ENCODE measurements around the gene RNU1-3.
"Not testable (repeated sequence)": the region's sequence is repeated elsewhere in the genome, so short reads cannot be mapped to it uniquely, and the experiment has no call there.

RNU1-3 gene

DNA sequence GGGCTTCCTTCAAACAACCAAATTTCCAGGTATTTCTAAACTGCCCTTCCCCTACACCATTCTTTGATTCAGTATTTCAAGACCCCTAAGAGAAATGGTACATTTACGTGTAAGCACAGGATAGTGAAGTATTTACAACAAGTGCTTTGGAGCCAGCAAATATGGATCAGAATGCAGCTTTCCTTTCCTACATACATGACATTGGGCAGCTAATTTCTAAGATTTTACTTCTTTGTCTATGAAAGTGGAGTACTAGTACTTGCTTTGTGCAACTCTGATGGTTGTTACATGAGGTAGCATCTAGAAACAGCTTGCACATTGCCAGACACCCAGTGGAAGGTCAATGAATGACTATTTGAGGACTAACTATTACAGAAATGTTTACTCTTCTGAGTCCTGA, 15.2 kb downstream of the RNU1-3 start:
- H3K9ac ChIP-seq (ENCODE audit: low read length in 5 of 5); H3K36me3 ChIP-seq (ENCODE audit: control insufficient read depth in 5 of 5, insufficient read depth in 5 of 5, low read length in 5 of 5); H3K27ac ChIP-seq (ENCODE audit: low read depth, low read length); H3K27me3 ChIP-seq (ENCODE audit: control insufficient read depth in 5 of 5, insufficient read depth in 4 of 5, low read length in 5 of 5); H3K4me3 ChIP-seq (ENCODE audit: low read depth in 1 of 5, low read length in 5 of 5); H3K9me3 ChIP-seq (ENCODE audit: control insufficient read depth in 5 of 5, low read length in 5 of 5); H3K4me1 ChIP-seq (ENCODE audit: control insufficient read depth in 5 of 5, insufficient read depth in 5 of 5, low read length in 5 of 5): not testable (repeated sequence)

DNA sequence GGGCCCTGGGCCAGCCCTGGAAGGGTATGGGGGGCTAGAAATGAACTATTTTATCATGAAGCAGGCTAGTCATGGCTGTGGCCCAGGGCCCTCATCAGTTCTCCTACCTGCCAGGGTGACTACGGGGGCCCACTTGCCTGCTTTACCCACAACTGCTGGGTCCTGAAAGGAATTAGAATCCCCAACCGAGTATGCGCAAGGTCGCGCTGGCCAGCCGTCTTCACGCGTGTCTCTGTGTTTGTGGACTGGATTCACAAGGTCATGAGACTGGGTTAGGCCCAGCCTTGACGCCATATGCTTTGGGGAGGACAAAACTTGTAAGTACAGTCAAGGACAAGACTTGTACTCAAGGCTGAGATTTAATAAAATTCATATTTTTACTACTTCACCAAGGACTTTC, 16.8 kb downstream of the RNU1-3 start:
- peaks cover 0 to 12% (median 6%) of the 10 kb centered on the region in 5 donors for H3K27me3 ChIP-seq (ENCODE audit: control insufficient read depth in 5 of 5, insufficient read depth in 4 of 5, low read length in 5 of 5)
- H3K27ac ChIP-seq (ENCODE audit: low read depth, low read length), result not testable (repeated sequence)

DNA sequence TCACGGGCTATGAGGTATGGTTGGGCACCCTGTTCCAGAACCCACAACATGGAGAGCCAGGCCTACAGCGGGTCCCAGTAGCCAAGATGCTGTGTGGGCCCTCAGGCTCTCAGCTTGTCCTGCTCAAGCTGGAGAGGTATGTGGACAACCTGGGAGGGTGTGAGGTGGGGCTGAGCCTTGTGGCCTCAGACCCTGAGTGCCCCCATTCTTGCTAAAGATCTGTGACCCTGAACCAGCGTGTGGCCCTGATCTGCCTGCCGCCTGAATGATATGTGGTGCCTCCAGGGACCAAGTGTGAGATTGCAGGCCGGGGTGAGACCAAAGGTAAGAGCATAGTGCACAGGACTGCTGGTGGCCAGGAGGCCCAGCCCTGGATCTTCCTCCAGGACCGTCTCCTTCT, 17.4 kb downstream of the RNU1-3 start:
- not testable (repeated sequence) for H3K9ac ChIP-seq (ENCODE audit: low read length in 5 of 5); H3K36me3 ChIP-seq (ENCODE audit: control insufficient read depth in 5 of 5, insufficient read depth in 5 of 5, low read length in 5 of 5); H3K9me3 ChIP-seq (ENCODE audit: control insufficient read depth in 5 of 5, low read length in 5 of 5); H3K27ac ChIP-seq (ENCODE audit: low read depth, low read length); H3K4me3 ChIP-seq (ENCODE audit: low read depth in 1 of 5, low read length in 5 of 5)
- Histone ChIP-seq H3K27me3 (ENCODE audit: control insufficient read depth in 5 of 5, insufficient read depth in 4 of 5, low read length in 5 of 5) (peaks cover 0 to 12% (median 6%) of the 10 kb centered on the region in 5 donors), H3K4me1 (ENCODE audit: control insufficient read depth in 5 of 5, insufficient read depth in 5 of 5, low read length in 5 of 5) (peaks cover 5 to 17% (median 8%) of the 10 kb centered on the region in 5 donors)

More for the DNA sequence above, 16.8 kb downstream of the RNU1-3 start:
- not testable (repeated sequence) for H3K4me3 ChIP-seq (ENCODE audit: low read depth in 1 of 5, low read length in 5 of 5); H3K9me3 ChIP-seq (ENCODE audit: control insufficient read depth in 5 of 5, low read length in 5 of 5); H3K36me3 ChIP-seq (ENCODE audit: control insufficient read depth in 5 of 5, insufficient read depth in 5 of 5, low read length in 5 of 5)
- Histone ChIP-seq H3K9ac (ENCODE audit: low read length in 5 of 5) (peak overlapping the region in 1 of 5 donors; percentile 30), H3K4me1 (ENCODE audit: control insufficient read depth in 5 of 5, insufficient read depth in 5 of 5, low read length in 5 of 5) (peaks cover 1 to 11% (median 3%) of the 10 kb centered on the region in 5 donors)

DNA sequence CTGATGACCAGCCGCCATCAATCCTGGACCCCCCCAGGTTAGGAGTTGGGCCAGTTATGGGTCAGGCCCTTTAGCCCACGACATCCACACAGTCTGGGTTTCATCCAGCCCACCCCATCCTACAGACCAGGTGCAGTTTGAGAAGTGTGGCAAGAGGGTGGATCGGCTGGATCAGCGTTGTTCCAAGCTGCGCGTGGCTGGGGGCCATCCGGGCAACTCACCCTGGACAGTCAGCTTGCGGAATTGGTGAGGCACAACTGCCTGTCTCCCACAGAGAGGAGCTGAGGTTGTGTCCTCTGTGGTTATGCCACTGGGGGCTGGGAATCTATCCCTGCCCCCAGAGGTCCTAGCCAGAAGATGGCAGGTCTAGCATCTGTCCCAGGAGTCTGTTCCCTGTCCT, 18.0 kb downstream of the RNU1-3 start:
- H3K4me1 ChIP-seq (ENCODE audit: control insufficient read depth in 5 of 5, insufficient read depth in 5 of 5, low read length in 5 of 5), result peaks cover 8 to 23% (median 15%) of the 10 kb centered on the region in 5 donors
- not testable (repeated sequence) for H3K36me3 ChIP-seq (ENCODE audit: control insufficient read depth in 5 of 5, insufficient read depth in 5 of 5, low read length in 5 of 5); H3K4me3 ChIP-seq (ENCODE audit: low read depth in 1 of 5, low read length in 5 of 5); H3K9ac ChIP-seq (ENCODE audit: low read length in 5 of 5); H3K9me3 ChIP-seq (ENCODE audit: control insufficient read depth in 5 of 5, low read length in 5 of 5); H3K27ac ChIP-seq (ENCODE audit: low read depth, low read length)
- peaks cover 0 to 12% (median 6%) of the 10 kb centered on the region in 5 donors for H3K27me3 ChIP-seq (ENCODE audit: control insufficient read depth in 5 of 5, insufficient read depth in 4 of 5, low read length in 5 of 5)

DNA sequence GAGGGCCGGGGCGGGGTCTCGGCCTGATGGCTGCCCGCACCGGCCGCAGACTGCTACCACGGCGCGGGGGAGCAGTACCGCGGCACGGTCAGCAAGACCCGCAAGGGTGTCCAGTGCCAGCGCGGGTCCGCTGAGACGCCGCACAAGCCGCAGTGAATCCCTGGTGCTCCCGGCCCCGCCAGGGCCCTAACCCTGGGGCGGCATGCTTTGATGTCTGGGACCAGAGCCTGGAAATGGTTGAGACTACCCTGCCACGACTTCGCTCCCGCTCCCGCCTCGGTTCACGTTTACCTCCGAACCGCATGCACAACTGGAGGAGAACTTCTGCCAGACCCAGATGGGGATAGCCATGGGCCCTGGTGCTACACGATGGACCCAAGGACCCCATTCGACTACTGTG, 18.5 kb downstream of the RNU1-3 start:
- H3K27ac ChIP-seq (ENCODE audit: low read depth, low read length); H3K9ac ChIP-seq (ENCODE audit: low read length in 5 of 5); H3K9me3 ChIP-seq (ENCODE audit: control insufficient read depth in 5 of 5, low read length in 5 of 5); H3K4me3 ChIP-seq (ENCODE audit: low read depth in 1 of 5, low read length in 5 of 5); H3K36me3 ChIP-seq (ENCODE audit: control insufficient read depth in 5 of 5, insufficient read depth in 5 of 5, low read length in 5 of 5): not testable (repeated sequence)
- Histone ChIP-seq H3K27me3 (ENCODE audit: control insufficient read depth in 5 of 5, insufficient read depth in 4 of 5, low read length in 5 of 5) (peaks cover 0 to 12% (median 6%) of the 10 kb centered on the region in 5 donors), H3K4me1 (ENCODE audit: control insufficient read depth in 5 of 5, insufficient read depth in 5 of 5, low read length in 5 of 5) (peaks cover 10 to 29% (median 20%) of the 10 kb centered on the region in 5 donors)

DNA sequence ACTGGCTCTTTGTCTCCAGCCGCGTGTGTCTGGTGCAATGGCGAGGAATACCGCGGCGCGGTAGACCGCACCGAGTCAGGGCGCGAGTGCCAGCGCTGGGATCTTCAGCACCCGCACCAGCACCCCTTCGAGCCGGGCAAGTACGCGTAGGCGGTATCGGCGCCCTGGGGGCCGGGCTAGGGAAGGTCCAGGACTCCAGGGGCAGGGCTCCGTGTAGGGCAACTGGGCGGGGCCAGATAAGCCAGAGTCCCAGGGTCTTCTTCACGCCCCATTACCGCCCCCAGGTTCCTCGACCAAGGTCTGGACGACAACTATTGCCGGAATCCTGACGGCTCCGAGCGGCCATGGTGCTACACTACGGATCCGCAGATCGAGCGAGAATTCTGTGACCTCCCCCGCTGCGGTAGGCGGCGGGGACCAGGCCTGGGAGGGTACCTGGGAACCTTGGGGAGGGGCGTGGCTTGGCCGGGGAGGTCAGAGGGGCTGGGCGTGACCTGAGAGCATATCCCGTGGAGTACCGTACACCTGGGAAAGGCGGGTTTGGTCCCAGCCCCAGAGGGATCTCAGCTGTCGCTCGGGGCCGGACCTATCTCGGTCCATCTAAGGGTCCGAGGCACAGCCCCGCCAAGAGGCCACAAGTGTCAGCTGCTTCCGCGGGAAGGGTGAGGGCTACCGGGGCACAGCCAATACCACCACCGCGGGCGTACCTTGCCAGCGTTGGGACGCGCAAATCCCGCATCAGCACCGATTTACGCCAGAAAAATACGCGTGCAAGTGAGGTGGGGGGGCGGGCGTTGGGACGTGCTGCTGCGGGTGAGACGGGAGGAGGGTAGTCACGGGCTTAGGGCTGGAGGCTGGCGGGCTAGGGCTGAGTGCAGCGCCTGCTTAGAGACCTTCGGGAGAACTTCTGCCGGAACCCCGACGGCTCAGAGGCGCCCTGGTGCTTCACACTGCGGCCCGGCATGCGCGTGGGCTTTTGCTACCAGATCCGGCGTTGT, 19.3 kb downstream of the RNU1-3 start:
- not testable (repeated sequence) for H3K9me3 ChIP-seq (ENCODE audit: control insufficient read depth in 5 of 5, low read length in 5 of 5); H3K27ac ChIP-seq (ENCODE audit: low read depth, low read length); H3K9ac ChIP-seq (ENCODE audit: low read length in 5 of 5); H3K36me3 ChIP-seq (ENCODE audit: control insufficient read depth in 5 of 5, insufficient read depth in 5 of 5, low read length in 5 of 5)
- H3K27me3 ChIP-seq (ENCODE audit: control insufficient read depth in 5 of 5, insufficient read depth in 4 of 5, low read length in 5 of 5), result peaks cover 0 to 12% (median 6%) of the 10 kb centered on the region in 5 donors
- peak overlapping the region in 1 of 5 donors; percentile 36 for H3K4me3 ChIP-seq (ENCODE audit: low read depth in 1 of 5, low read length in 5 of 5)
- H3K4me1 ChIP-seq (ENCODE audit: control insufficient read depth in 5 of 5, insufficient read depth in 5 of 5, low read length in 5 of 5), result peaks cover 10 to 36% (median 28%) of the 10 kb centered on the region in 5 donors

DNA sequence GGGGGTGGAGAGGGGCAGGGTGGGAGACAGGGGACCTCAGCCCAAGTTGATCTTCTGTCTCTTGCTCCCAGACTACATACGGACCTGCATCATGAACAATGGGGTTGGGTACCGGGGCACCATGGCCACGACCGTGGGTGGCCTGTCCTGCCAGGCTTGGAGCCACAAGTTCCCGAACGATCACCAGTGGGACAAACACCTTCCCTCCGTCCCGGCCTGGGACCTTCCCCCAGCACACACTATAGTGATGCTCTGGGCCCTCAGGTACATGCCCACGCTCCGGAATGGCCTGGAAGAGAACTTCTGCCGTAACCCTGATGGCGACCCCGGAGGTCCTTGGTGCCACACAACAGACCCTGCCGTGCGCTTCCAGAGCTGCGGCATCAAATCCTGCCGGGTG, 20.0 kb downstream of the RNU1-3 start:
- not testable (repeated sequence) for H3K27ac ChIP-seq (ENCODE audit: low read depth, low read length); H3K36me3 ChIP-seq (ENCODE audit: control insufficient read depth in 5 of 5, insufficient read depth in 5 of 5, low read length in 5 of 5); H3K9ac ChIP-seq (ENCODE audit: low read length in 5 of 5); H3K9me3 ChIP-seq (ENCODE audit: control insufficient read depth in 5 of 5, low read length in 5 of 5); H3K4me3 ChIP-seq (ENCODE audit: low read depth in 1 of 5, low read length in 5 of 5)
- H3K27me3 ChIP-seq (ENCODE audit: control insufficient read depth in 5 of 5, insufficient read depth in 4 of 5, low read length in 5 of 5), result peaks cover 0 to 12% (median 6%) of the 10 kb centered on the region in 5 donors
- H3K4me1 ChIP-seq (ENCODE audit: control insufficient read depth in 5 of 5, insufficient read depth in 5 of 5, low read length in 5 of 5), result peaks cover 10 to 38% (median 30%) of the 10 kb centered on the region in 5 donors

DNA sequence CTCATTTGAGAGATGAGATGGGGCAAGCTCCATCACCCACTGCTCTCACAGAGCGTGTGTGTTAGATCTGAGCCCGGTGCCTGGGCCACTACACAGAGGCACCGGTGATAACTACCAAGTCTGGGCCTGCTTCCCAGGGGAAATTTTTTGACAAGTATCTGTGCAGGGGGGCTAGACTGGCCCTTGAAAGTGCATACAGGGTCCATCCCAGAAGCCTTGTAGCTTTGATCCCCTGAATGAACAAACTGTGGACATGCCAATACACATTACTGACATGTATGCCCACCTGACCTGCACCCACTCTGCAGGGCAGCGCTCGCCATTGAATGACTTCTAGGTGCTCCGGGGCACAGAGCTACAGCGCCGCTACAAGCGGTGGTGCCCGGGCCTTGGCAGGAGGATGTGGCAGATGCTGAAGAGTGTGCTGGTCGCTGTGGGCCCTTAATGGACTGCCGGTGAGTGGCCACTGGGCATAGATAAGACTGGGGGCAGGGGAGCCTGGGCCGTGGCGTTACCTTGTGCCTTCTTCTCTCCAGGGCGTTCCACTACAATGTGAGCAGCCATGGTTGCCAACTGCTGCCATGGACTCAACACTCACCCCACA, 20.6 kb downstream of the RNU1-3 start:
- not testable (repeated sequence) for H3K4me3 ChIP-seq (ENCODE audit: low read depth in 1 of 5, low read length in 5 of 5); H3K9ac ChIP-seq (ENCODE audit: low read length in 5 of 5); H3K9me3 ChIP-seq (ENCODE audit: control insufficient read depth in 5 of 5, low read length in 5 of 5); H3K36me3 ChIP-seq (ENCODE audit: control insufficient read depth in 5 of 5, insufficient read depth in 5 of 5, low read length in 5 of 5); H3K27ac ChIP-seq (ENCODE audit: low read depth, low read length)
- Histone ChIP-seq H3K27me3 (ENCODE audit: control insufficient read depth in 5 of 5, insufficient read depth in 4 of 5, low read length in 5 of 5) (peaks cover 0 to 12% (median 6%) of the 10 kb centered on the region in 5 donors), H3K4me1 (ENCODE audit: control insufficient read depth in 5 of 5, insufficient read depth in 5 of 5, low read length in 5 of 5) (peaks cover 10 to 38% (median 30%) of the 10 kb centered on the region in 5 donors)

DNA sequence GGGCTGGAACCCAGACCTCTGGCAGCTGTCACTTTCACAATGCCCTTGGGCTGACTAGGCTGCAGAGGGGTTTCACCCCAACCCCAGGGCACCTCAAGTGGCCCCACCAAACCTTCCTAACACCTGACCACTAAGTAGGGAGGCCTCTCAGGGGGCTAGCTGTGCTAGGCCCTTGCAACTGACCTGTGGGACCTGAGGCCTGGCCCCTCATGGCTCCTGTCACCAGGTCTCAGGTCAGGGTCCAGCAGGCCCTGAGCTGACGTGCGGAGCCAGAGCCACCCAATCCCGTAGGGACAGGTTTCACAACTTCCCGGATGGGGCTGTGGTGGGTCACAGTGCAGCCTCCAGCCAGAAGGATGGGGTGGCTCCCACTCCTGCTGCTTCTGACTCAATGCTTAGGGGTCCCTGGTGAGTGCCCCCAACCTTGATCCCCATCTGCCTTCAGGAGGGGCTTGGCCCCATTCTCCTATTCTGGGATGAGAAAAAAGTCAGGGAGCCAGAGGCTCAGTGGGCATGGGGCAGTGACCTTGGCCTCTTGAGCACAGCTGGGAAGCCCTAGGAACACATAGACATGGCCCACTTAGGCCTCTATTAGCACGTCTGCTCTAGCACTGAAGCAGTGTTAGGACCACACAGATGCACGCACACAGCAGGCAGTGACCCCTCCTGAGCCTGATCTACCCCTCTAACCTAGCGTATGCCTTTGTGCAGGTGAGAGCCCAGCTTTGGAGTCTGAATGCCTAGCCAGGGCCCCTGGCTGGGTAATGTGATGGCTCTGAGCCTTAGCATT, 21.3 kb downstream of the RNU1-3 start:
- H3K27ac ChIP-seq (ENCODE audit: low read depth, low read length), result peak overlapping the region; percentile 82
- peak overlapping the region; percentile 80 to 100 (median 96) for H3K4me3 ChIP-seq (ENCODE audit: low read depth in 1 of 5, low read length in 5 of 5)
- not testable (repeated sequence) for H3K36me3 ChIP-seq (ENCODE audit: control insufficient read depth in 5 of 5, insufficient read depth in 5 of 5, low read length in 5 of 5); H3K9me3 ChIP-seq (ENCODE audit: control insufficient read depth in 5 of 5, low read length in 5 of 5)
- peaks cover 0 to 12% (median 6%) of the 10 kb centered on the region in 5 donors for H3K27me3 ChIP-seq (ENCODE audit: control insufficient read depth in 5 of 5, insufficient read depth in 4 of 5, low read length in 5 of 5)
- H3K9ac ChIP-seq (ENCODE audit: low read length in 5 of 5), result peak overlapping the region; percentile 97 to 100 (median 100)
- peaks cover 10 to 38% (median 30%) of the 10 kb centered on the region in 5 donors for H3K4me1 ChIP-seq (ENCODE audit: control insufficient read depth in 5 of 5, insufficient read depth in 5 of 5, low read length in 5 of 5)

Measured in subcutaneous abdominal adipose tissue (tissue), 5 donors.